DMS114 treated with DMSO at 0.1 percent for 48 hours (cell line): ENCODE measurements around the gene TTC7B.
"Not testable (repeated sequence)": the region's sequence is repeated elsewhere in the genome, so short reads cannot be mapped to it uniquely, and the experiment has no call there.

Source experiments
- DNase-seq: peaks from one replicate; lab custom pipeline; 2025; ENCODE audit not compliant: unreplicated experiment; lab: John Stamatoyannopoulos, UW

TTC7B gene

GRCh38 chr14:90830931-90831701 lies 14.9 kb upstream of the TTC7B start:
- DNase-seq = no peak

DNA sequence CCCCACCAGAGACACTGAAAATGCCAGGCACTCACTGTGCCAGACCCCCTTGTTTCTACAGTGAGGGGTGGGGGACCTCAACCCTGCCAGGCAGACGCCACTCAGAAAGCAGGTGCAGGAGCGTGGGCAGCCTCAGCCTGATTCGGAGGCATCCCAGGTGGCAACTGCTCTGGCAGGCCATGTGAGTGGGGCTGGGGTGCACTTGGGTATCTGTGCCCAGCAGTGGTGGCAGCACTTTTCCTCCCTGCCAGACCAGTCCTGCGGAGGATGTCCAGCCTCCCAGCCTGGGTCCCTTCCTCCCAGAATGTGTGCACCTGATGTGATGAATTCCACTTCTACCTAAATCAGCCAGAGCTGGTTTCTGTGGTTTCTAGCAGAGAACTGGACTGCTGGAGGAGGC lies 13.4 kb upstream of the TTC7B start:
- no peak for DNase-seq

GRCh38 chr14:90828642-90829487 lies 12.6 kb upstream of the TTC7B start:
- no peak for DNase-seq

GRCh38 chr14:90827919-90828610 lies 11.8 kb upstream of the TTC7B start:
- peak; percentile 79 for DNase-seq

GRCh38 chr14:90823542-90823941 lies 7.3 kb upstream of the TTC7B start:
- DNase-seq = not testable (repeated sequence)

- no peak for DNase-seq
Measured at GRCh38 chr14:90820958-90821357, 4.7 kb upstream of the TTC7B start.

DNA sequence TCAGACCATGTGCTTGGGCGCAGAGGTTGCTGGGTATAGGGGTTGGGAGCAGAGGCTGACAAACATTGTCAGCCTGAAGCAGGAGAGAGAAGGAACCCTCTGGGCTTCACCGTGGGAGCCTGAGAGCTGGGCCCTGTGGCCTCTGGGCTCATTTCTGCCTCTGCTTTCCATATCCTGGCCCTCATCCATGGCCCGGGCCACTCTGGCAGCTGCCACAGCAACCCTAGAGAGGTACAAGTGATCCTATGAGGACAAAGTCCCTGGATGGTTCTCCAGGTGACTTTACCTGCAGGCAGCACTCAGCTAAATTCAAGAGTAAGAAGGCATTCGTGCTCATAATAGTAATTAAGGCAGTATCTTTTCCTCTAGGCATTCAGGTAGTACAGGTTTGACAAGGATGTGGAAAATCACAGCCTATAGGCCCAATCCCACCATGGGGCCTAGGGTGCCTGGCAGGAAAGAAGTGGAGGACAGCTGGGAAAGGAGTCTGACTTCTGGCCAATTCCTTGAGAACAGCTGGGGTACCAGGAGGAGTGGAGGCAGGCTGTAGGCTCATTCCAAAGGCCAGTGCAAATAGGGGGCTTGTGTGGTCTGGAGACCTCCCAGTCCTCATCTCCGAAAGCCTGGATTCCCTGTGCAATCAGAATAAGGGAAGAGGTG lies 3.6 kb upstream of the TTC7B start:
- no peak for DNase-seq

DNA sequence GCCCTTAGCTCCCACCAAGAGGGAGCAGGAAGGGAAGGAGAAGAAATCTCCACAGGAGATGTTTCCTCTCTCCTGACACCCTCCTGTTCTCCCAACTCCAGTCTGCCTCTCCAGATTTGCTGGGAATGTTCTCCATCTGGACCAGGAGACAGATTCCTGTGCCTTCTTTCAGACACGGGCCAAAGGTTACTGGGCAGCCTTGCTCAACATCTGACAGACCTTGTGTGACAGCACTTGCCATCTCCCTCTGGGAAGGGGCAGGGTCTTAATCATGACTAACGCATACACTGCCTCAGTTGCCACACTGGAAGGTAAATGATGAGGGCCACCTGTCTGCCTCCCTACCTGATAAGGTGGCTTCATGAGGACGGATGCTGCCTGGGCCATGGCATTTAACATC lies 2.5 kb upstream of the TTC7B start:
- no peak for DNase-seq

DNA sequence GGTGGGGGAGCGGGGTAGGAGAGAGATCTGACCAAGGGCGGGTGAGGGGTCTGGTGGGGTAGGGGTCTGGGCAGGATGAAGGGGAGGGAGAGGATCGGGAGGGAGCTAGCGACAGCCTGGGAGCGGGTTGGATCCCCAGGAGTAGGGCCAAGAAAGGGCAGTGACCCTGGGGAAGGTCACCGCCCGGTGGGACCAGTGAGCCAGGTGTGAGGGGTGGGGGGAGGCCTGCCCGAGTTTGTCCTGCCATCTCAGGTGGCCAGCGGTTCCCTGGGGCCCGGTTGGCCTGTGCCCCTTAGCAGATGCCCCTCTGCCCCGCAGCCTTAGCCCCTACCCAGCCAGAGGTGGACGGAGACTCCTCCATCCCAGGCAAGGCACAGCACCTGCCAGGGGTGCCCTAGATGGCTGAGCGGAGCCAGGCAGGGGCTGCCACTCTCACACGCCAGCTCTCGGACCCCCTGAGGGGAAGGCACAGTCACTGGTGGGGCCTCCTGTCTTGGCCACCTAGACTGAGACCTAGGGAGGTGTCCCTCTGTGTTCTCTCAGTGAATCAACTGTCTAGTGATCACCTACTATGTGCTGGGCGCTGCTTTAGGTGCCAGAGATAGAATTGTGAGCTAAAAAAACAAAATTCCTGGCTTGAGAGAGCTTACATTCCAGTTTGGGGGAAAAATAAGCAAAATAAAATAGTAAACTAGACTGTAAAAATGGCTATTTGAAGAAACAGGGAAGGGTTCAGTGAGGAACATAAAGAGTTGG lies 629 bp upstream of the TTC7B start:
- no peak for DNase-seq

DNA sequence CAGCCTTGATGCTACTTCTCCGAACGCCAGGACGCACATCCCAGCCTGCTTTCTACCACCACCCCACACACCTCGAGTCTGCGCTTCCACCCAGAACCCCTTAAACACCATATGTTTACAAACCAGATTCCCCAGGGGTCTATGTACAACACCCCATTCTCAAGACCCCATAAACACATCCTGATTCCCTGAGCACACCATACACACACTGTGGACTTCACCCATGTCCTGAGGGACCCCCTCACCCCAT lies 733 bp downstream of the TTC7B start:
- no peak for DNase-seq

- DNase-seq = no peak
Measured at GRCh38 chr14:90814806-90815571, 1.2 kb downstream of the TTC7B start.

DNA sequence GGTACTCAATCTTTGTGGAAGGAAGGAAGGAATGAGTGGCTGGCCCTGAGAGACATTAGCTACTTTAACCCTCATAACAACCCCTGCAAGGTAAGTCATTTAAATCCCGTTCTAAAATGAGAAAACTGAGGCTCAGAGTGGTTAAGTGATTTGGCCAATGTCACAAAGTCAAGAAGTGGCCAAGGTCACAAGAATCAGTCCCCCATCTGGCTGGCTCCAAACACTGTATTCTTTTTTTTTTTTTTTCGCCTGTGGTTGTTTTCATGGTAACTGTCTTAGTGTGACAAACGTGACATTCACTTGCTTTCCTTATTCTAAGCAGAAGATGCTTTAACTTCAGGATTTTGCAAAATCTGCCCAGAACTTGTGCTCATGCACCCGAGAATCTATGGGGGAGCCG lies 2.8 kb downstream of the TTC7B start:
- no peak for DNase-seq

DNA sequence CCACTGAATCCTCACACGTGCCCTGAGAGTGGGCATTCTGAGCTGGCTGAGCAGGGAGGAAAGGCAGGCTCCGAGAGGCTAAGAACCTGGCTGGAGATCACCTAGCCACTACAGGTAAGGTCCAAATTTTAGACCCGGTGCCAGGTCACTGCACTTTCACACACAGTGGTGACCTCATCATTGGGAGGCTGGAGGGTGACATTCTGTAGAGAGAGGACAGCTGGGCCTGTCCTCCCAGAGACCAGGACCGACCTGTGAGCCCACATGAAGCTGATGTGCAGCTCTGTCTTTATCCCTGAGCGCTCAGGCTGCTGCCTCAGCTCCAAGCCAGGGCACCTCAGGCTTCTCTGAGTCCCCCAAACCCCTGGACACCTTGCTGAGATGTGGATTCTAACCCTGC lies 4.1 kb downstream of the TTC7B start:
- DNase-seq = no peak

DNA sequence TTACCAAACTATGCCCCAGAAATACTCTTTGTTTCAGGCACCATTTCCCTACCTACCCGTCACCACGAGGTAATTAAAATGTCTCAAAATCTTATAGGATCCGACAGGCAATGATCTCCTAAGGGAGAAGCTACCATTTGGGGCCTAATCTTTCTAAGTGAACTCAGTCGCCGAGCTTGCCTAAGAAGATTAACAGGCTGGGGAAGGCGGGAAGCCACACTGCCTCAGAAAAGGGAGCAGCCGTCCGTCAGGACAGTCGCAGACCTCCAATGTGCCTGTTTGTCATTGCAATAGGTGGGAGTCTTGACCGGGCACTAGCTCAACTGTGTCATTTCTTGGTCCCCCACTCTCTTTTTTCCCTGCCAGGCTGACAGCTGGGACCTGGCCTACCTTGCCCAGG lies 4.6 kb downstream of the TTC7B start:
- no peak for DNase-seq

DNA sequence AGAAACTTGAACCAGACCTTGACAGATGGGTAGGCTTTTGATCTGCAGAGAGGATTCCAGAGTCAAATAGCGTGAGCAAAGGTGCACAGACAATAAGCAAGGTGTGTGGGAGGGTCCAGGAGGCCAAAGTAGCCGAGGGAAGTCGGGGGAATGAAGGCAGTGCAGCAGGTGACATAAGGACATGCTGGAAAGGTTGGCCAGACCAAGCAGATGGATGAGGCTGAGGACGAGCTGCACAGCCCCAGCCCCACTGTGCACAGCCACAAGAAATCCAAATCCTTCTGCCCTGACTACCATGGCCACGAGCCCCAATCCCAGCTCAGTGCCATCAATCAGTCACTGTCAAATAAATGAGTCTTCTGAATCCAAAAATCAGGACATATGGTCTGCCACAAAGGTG lies 5.4 kb downstream of the TTC7B start:
- DNase-seq = no peak

DNA sequence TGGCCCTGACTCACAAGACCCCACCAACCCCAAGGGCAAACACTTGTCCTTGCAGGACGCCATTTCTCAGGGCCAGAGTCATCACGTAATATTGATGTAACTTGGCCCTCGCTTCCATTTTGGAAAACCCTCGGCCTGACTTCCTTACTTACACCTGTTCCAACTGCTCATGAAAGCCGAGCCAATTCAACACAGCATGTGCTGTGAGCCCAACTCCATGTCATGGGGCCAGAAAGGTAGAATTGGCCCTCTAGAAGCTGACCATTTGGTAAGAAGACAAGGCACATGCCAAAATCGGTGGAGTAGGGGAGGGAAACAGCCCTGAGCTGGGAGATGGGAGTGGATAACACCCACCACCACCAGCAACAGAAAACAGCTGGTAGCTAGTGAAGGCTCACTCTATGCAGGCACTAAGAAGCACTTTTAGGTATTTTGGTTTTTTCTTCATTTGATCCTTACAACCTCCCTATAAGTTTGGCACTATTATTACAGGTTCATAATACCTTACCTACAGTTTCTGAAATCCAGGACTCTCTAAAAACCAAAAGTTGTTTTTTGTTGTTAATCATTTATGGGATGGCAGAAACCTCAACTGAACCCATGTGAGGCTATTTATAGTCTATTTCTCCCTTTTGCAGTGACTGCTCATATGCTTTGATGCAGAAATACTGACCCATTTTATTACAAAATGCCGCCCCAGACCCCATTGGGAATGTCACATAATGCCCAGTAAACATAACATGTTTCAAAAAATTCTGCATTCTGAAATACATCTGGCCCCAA lies 6.5 kb downstream of the TTC7B start:
- no peak for DNase-seq

DNA sequence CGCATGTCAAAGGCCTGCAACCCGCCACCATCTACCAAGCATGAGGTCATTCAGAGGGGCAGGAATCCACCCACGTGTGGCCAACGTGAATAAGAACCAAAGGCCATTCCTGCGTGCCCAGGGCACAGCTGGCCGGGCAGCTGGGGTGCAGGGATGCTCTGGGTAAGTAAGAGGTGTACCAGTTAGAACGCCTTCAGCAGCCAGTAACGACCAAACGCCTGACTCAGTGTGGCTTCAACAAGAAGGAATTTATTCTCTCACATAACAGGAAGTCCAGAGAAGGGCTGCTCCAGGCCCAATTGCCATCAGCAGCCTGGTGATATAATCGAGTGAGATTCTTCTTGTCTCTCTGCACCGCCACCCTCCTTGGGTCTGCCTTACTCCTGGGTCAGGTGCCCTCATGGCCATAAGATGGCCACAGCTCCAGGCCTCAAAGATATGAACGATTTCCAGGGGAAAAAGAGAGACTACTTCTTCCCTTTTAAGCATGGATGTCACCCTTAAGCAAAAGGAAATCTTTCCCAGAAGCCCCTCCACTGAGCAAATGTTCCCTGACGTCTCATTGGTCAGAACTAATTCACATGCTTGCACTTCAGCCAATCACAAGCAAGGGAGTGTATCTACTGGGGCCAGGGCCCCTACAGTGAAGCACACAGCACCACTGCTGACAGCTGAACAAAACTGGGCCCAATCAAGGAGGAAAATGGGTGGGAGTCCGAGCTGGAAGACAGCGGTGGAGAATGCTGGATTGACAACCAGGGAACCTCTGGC lies 7.3 kb downstream of the TTC7B start:
- no peak for DNase-seq

DNA sequence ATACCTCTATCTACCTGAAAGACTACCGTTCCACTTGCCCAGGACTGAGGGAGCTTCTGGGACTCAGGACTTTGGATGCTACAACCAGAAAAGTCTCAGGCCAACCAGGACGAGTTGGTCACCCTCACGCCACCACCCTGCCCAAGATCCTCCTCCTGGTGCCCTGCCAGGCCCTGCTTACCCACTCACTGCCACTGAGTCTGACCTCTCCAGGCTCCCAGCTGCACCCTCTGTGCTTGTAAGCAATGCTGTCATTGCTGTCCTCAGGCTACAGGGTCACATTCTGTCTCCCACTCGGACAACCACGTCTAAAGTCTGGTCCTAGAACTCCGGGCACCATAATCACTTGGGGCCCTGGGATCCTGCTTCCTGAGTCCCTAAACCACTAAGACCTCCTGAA lies 9.2 kb downstream of the TTC7B start:
- DNase-seq = no peak
